Measurements from ENCODE around the gene TCEA2.

GRCh38 chr20:64058536-64058935, 4.5 kb upstream of the TCEA2 start:
- TF ChIP-seq SUZ12 (IDR thresholded peaks at IDR 0.05; ENCODE audit: extremely low read depth, insufficient read depth, insufficient read length) = no peak
- TF ChIP-seq ZNF274 (IDR thresholded peaks at IDR 0.05; ENCODE audit: low read depth, low read length) = no peak

All from NT2/D1 (cell line).